Fibroblast of pulmonary artery (primary cell): ENCODE measurements around the gene BMI1.
"Not testable (repeated sequence)": the region's sequence is repeated elsewhere in the genome, so short reads cannot be mapped to it uniquely, and the experiment has no call there.

Source experiments
- DNase-seq: peaks from one replicate; pipeline ENCODE4 v3.0.0-alpha.2; 2010; ENCODE audit warnings: low read depth
- H3K4me3 ChIP-seq: replicated peaks from 2 replicates; pipeline ENCODE4 v1.5.1; 2011; ENCODE audit warnings: low read depth, mild to moderate bottlenecking, control low read depth, low read length, moderate library complexity
- TF ChIP-seq, protein P1 (sequence below): IDR thresholded peaks from 2 replicates; pipeline ENCODE4 v1.5.1; 2011; ENCODE audit warnings: mild to moderate bottlenecking, control low read depth, low read length, inconsistent platforms; ENCODE audit errors: missing control alignments

BMI1 gene

DNA sequence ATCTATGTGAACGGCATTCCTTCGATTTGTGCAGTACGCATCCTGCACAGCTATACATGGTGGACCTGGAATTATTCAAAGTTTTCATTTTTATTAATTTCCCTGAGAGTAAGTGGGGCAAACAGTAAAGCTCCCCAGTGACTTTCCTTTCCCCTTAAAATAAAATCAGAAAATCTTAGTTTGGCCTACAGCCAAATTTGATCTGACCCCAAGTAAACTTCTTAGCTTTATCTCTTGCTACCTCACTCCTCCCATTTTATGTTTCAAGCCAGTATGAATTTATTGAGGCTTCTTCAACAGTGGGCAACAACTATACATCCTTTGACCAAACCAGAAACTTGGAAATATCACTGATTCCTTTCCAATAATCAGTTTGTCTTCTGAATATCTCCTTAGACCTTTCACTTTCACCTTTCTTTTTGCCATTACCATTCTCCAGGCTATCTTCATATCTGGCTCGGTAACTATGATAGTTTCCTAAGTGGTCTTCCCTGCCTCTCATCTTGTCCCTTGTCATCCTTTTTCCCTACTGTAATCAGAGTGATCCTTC lies 35.5 kb downstream of the BMI1 start:
- DNase-seq, result no peak
- H3K4me3 ChIP-seq, result no peak overlapping the region
- TF ChIP-seq, protein P1, sequence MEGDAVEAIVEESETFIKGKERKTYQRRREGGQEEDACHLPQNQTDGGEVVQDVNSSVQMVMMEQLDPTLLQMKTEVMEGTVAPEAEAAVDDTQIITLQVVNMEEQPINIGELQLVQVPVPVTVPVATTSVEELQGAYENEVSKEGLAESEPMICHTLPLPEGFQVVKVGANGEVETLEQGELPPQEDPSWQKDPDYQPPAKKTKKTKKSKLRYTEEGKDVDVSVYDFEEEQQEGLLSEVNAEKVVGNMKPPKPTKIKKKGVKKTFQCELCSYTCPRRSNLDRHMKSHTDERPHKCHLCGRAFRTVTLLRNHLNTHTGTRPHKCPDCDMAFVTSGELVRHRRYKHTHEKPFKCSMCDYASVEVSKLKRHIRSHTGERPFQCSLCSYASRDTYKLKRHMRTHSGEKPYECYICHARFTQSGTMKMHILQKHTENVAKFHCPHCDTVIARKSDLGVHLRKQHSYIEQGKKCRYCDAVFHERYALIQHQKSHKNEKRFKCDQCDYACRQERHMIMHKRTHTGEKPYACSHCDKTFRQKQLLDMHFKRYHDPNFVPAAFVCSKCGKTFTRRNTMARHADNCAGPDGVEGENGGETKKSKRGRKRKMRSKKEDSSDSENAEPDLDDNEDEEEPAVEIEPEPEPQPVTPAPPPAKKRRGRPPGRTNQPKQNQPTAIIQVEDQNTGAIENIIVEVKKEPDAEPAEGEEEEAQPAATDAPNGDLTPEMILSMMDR, result no peak

- DNase-seq, H3K4me3 ChIP-seq: not testable (repeated sequence)
Measured at GRCh38 chr10:22357770-22358169, 36.9 kb downstream of the BMI1 start.

DNA sequence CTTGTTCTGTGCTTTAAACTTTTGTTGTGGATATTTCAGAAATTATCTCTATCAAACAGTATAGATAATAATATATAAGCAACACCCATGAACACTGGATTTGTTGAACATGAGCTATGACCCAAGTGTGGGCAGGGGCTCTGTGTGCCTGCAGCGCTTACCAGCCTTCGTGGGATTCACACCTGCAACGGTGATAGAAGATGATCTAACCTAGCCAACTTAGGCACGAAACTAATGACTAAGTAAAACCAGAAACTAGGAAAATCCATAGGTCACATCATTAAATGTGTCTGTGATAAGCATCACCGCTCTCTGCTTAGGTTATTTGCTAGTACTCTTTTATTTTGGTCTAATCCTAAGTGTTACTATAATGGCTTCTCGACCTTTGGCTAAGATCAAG lies 42.4 kb downstream of the BMI1 start:
- TF ChIP-seq, protein P1, result no peak
- DNase-seq, result no peak
- H3K4me3 ChIP-seq, result no peak overlapping the region

GRCh38 chr10:22364407-22365140 lies 43.7 kb downstream of the BMI1 start:
- no peak overlapping the region for H3K4me3 ChIP-seq
- TF ChIP-seq, protein P1, result no peak
- DNase-seq, result no peak

- TF ChIP-seq, protein P1, result no peak
- H3K4me3 ChIP-seq, result no peak overlapping the region
- DNase-seq, result no peak
Measured at GRCh38 chr10:22365233-22365632, 44.3 kb downstream of the BMI1 start.

DNA sequence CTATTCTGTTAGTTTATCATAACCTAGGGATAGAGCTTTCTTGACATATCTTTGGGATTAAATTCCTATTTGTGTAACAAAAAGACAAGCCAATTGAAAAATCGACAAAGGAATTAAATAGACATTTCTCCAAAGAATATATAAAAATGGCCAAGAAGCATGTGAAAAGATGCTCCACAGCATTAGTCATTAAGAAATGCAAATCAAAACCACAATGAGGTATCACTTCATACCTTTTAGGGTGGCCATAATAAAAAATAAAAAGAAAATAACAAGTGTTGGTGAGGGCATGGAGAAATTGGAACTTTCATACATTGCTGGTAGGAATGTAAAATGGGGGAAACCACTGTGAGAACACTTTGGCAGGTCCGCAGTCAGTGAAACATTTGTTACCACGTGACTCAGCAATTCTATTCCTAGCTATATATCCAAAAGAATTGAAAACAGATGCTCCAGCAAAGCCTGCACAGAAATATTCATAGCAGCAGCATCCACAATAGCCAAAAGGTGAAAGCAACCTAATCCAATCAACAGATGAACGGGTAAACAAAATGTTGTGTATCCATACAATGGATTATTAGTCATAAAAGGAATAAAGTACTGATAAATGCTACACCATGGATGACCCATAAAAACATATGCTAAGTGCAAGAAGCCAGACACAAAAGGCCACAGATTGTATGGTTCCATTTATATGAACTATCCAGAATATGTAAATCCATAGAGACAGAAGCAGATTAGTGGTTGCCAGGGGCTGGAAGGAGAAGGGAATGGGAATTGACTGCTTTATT lies 44.9 kb downstream of the BMI1 start:
- H3K4me3 ChIP-seq, result no peak overlapping the region
- DNase-seq, result no peak
- TF ChIP-seq, protein P1, result no peak

DNA sequence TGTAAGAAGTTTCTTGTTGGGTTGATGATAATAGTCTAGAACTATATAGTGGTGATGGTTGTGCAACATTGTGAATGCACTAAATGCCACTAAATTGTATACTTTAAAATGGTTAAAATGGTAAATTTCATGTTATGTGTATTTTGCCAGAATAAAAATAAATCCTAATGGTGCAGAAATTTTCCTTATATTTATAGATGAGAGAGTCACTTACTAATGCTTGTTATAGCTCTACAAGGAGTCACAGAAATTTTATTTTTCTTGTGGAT lies 45.5 kb downstream of the BMI1 start:
- TF ChIP-seq, protein P1, result no peak
- no peak for DNase-seq
- H3K4me3 ChIP-seq, result no peak overlapping the region
